HepG2 (cell line): ENCODE results near the gene TSC22D2. TPM values are rescaled to one million over a fixed set of nuclear protein-coding genes. Genes with fewer than 3 reads are reported as not detected.
A peak's percentile ranks its signal among the peaks of the same experiment; 100 is the strongest.

ENCODE experiments used
- DMAP1 ChIP-seq: IDR thresholded peaks from 2 replicates; pipeline ENCODE4 v1.6.1; 2016
- ELF1 ChIP-seq: sonication (generic); formaldehyde crosslinking; IDR thresholded peaks from 2 replicates; pipeline ENCODE4 v1.4.0; 2020; ENCODE audit warnings: missing genetic modification reagents
- KDM2A ChIP-seq: sonication (generic); formaldehyde crosslinking; IDR thresholded peaks from 2 replicates; pipeline ENCODE4 v1.4.0; 2020; ENCODE audit warnings: low read depth, missing genetic modification reagents, borderline replicate concordance
- NRL ChIP-seq: sonication (generic); formaldehyde crosslinking; IDR thresholded peaks from 2 replicates; pipeline ENCODE4 v1.5.0; 2020; ENCODE audit warnings: missing genetic modification reagents, mild to moderate bottlenecking, moderate library complexity, borderline replicate concordance
- SMAD3 ChIP-seq: sonication (generic); formaldehyde crosslinking; IDR thresholded peaks from 2 replicates; pipeline ENCODE4 v1.4.0; 2020; ENCODE audit warnings: missing genetic modification reagents
- SRSF1 ChIP-seq: fragments of 200-400 bp; formaldehyde crosslinking; optimal IDR thresholded peaks from 2 replicates; pipeline ENCODE3; 2017; ENCODE audit warnings: mild to moderate bottlenecking, low read depth, low read length, moderate library complexity
- TFDP1 ChIP-seq: IDR thresholded peaks from 2 replicates; pipeline ENCODE4 v1.6.1; 2016; ENCODE audit warnings: missing compliant biosample characterization, missing genetic modification reagents, borderline replicate concordance
- ZBTB7A ChIP-seq: sonication (generic); formaldehyde crosslinking; IDR thresholded peaks from 2 replicates; pipeline ENCODE4 v1.8.0; 2022; ENCODE audit warnings: mild to moderate bottlenecking, missing genetic modification reagents
- ZFP37 ChIP-seq: sonication (generic); formaldehyde crosslinking; IDR thresholded peaks from 2 replicates; pipeline ENCODE4 v1.4.0; 2020; ENCODE audit warnings: missing genetic modification reagents, borderline replicate concordance
- ZNF234 ChIP-seq: sonication (generic); formaldehyde crosslinking; conservative IDR thresholded peaks from 2 replicates; pipeline ENCODE4 v1.5.1; 2020; ENCODE audit warnings: mild to moderate bottlenecking, missing genetic modification reagents
- ZNF567 ChIP-seq: sonication (generic); formaldehyde crosslinking; IDR thresholded peaks from 2 replicates; pipeline ENCODE4 v1.8.1; 2023; ENCODE audit warnings: mild to moderate bottlenecking, missing genetic modification reagents, borderline replicate concordance
- ZNF746 ChIP-seq: sonication (generic); formaldehyde crosslinking; IDR thresholded peaks from 2 replicates; pipeline ENCODE4 v1.8.0; 2022; ENCODE audit warnings: mild to moderate bottlenecking, missing genetic modification reagents
- ZNF776 ChIP-seq: sonication (generic); formaldehyde crosslinking; IDR thresholded peaks from 2 replicates; pipeline ENCODE4 v1.4.0; 2020; ENCODE audit warnings: mild to moderate bottlenecking, missing genetic modification reagents
- polyA plus RNA-seq, 8 experiments: library from polyadenylated mRNA; depleted of rRNA in 3 of 8; stranded (reverse) in 7 of 8; unstranded in 1 of 8; fragments of >200 nt; fragmentation: Illumina TruSeq in 4 of 8; extraction: Trizol in 4 of 8; gene quantifications; 2 replicates each; pipeline versions ENCODE4 v1.2.1 to v1.2.3, GENCODE V29; 2011 to 2016; ENCODE audit warnings: low read depth in 4 of 8, missing spikeins in 1 of 8, mixed read lengths in 1 of 8; ENCODE audit not compliant: insufficient read depth in 1 of 8
- total RNA-seq, 5 experiments: library from RNA; depleted of rRNA; stranded (reverse); fragments of >200 nt; fragmentation: Illumina TruSeq; extraction: Trizol; gene quantifications; 2 replicates each; pipeline ENCODE4 v1.2.3, GENCODE V29; 2016; ENCODE audit warnings: low read depth in 1 of 5
- TF ChIP-seq, protein P1 (sequence below): sonication (generic); formaldehyde crosslinking; IDR thresholded peaks from 2 replicates; pipeline ENCODE4 v1.4.0; 2020; ENCODE audit warnings: low read depth, missing genetic modification reagents
- TF ChIP-seq, protein P2 (sequence below): sonication (generic); formaldehyde crosslinking; IDR thresholded peaks from 2 replicates; pipeline ENCODE4 v1.5.1; 2020; ENCODE audit warnings: missing genetic modification reagents, mild to moderate bottlenecking, borderline replicate concordance
- TF ChIP-seq, protein P3 (sequence below): sonication (generic); formaldehyde crosslinking; IDR thresholded peaks from 2 replicates; pipeline ENCODE4 v1.4.0; 2020; ENCODE audit warnings: missing genetic modification reagents
- TF ChIP-seq, protein P4 (sequence below): sonication (generic); formaldehyde crosslinking; IDR thresholded peaks from 2 replicates; pipeline ENCODE4 v1.8.1; 2023; ENCODE audit warnings: missing genetic modification reagents, mild to moderate bottlenecking, borderline replicate concordance

The TSC22D2 gene
- total and polyA plus RNA-seq, 2 of the 13 experiments (the other 11 are each of a cell fraction or from before 2014, with no cell fraction given), result 4.6 to 8.2 TPM

DNA sequence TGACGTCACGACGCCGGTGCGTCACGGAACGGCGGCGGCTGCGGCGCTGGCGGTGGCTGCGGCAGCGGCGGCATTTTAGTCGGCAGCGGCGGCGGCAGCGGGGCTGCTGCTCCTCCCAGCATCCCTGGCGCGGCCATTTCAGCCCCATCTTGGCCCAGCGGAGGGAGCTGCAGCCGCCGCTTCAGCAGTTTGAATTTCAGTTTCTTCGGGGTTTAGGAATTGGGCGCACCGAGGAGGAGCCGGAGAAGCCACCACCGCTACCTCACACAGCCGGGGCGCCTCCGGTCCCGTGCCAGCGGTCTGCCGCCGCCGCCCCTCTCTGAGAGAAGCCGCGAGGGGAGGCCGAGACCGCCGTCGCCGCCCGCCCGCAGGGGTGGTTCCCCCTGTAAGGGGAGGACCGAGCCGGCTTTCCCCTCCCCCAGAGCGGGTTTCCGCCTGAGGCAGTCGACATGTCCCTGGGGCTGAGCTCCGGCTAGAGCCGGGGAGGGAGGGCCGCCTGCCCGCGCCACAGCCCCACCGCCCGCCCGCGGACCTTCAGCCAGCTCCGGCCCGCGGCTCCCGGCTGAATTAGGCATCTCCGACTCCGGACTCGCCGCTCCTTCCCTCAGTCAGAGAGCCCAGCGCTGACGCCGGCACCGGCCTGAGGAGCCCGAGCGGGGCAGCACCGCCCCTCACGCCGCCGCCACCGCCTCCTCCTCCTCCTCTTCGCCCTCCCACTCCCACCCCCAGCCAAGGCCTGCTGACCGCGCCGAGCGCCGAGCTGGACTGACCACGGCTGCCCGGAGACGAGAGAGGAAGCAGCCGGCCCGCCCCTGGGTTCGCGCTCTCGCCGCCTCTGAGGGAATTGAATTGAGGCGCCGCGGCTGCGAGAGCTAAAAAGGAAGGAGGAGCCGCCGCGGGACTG lies at the start of gene TSC22D2 (continued):
- TF ChIP-seq ZNF746, result peak; percentile 91
- TF ChIP-seq KDM2A (CRISPR knock-in tag), result peak; percentile 78
- peak; percentile 41; the same call in 1 of the 2 replicates for TF ChIP-seq TFDP1 (CRISPR knock-in tag)
- TF ChIP-seq, protein P1, sequence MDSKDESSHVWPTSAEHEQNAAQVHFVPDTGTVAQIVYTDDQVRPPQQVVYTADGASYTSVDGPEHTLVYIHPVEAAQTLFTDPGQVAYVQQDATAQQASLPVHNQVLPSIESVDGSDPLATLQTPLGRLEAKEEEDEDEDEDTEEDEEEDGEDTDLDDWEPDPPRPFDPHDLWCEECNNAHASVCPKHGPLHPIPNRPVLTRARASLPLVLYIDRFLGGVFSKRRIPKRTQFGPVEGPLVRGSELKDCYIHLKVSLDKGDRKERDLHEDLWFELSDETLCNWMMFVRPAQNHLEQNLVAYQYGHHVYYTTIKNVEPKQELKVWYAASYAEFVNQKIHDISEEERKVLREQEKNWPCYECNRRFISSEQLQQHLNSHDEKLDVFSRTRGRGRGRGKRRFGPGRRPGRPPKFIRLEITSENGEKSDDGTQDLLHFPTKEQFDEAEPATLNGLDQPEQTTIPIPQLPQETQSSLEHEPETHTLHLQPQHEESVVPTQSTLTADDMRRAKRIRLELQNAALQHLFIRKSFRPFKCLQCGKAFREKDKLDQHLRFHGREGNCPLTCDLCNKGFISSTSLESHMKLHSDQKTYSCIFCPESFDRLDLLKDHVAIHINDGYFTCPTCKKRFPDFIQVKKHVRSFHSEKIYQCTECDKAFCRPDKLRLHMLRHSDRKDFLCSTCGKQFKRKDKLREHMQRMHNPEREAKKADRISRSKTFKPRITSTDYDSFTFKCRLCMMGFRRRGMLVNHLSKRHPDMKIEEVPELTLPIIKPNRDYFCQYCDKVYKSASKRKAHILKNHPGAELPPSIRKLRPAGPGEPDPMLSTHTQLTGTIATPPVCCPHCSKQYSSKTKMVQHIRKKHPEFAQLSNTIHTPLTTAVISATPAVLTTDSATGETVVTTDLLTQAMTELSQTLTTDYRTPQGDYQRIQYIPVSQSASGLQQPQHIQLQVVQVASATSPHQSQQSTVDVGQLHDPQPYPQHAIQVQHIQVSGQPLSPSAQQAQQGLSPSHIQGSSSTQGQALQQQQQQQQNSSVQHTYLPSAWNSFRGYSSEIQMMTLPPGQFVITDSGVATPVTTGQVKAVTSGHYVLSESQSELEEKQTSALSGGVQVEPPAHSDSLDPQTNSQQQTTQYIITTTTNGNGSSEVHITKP (CRISPR knock-in tag), result peak; percentile 13; the same call in 1 of the 2 replicates
- TF ChIP-seq DMAP1 (CRISPR knock-in tag), result no peak; the same call in none of the 2 replicates
- TF ChIP-seq ZNF776, result no peak; the same call in 1 of the 2 replicates
- TF ChIP-seq ZFP37, result no peak
- TF ChIP-seq, protein P2, sequence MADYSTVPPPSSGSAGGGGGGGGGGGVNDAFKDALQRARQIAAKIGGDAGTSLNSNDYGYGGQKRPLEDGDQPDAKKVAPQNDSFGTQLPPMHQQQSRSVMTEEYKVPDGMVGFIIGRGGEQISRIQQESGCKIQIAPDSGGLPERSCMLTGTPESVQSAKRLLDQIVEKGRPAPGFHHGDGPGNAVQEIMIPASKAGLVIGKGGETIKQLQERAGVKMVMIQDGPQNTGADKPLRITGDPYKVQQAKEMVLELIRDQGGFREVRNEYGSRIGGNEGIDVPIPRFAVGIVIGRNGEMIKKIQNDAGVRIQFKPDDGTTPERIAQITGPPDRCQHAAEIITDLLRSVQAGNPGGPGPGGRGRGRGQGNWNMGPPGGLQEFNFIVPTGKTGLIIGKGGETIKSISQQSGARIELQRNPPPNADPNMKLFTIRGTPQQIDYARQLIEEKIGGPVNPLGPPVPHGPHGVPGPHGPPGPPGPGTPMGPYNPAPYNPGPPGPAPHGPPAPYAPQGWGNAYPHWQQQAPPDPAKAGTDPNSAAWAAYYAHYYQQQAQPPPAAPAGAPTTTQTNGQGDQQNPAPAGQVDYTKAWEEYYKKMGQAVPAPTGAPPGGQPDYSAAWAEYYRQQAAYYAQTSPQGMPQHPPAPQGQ (CRISPR knock-in tag), result no peak
- TF ChIP-seq, protein P3, sequence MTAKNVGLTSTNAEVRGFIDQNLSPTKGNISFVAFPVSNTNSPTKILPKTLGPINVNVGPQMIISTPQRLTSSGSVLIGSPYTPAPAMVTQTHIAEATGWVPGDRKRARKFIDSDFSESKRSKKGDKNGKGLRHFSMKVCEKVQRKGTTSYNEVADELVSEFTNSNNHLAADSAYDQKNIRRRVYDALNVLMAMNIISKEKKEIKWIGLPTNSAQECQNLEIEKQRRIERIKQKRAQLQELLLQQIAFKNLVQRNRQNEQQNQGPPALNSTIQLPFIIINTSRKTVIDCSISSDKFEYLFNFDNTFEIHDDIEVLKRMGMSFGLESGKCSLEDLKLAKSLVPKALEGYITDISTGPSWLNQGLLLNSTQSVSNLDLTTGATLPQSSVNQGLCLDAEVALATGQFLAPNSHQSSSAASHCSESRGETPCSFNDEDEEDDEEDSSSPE (CRISPR knock-in tag), result peak; percentile 15
- 0 out of 2 replicates have a peak, but pooled peaks have one; percentile 74 for TF ChIP-seq ZNF234 (CRISPR knock-in tag)
- TF ChIP-seq ELF1 (CRISPR knock-in tag), result no peak; the same call in 1 of the 2 replicates
- no peak for TF ChIP-seq ZNF567
- no peak for TF ChIP-seq ZBTB7A (CRISPR knock-in tag)
- peak; percentile 47; the same call in 1 of the 2 replicates for TF ChIP-seq SMAD3 (CRISPR knock-in tag)
- TF ChIP-seq, protein P4, sequence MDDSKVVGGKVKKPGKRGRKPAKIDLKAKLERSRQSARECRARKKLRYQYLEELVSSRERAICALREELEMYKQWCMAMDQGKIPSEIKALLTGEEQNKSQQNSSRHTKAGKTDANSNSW (CRISPR knock-in tag), result peak; percentile 57; the same call in 1 of the 2 replicates
- no peak for TF ChIP-seq SRSF1
- TF ChIP-seq NRL (CRISPR knock-in tag), result peak; percentile 76; the same call in 1 of the 2 replicates
